Activated CD8-positive, alpha-beta memory T cell treated with anti-CD3 and anti-CD28 coated beads, Interleukin-2, amount 50 U/mL, for 4 hours (primary cell): ENCODE data around the gene FAM219A.
"Not testable (repeated sequence)": the region's sequence is repeated elsewhere in the genome, so short reads cannot be mapped to it uniquely, and the experiment has no call there.

Experiments used
- DNase-seq: peaks from one replicate; pipeline ENCODE4 v3.0.0-alpha.2; 2020

FAM219A gene

DNA sequence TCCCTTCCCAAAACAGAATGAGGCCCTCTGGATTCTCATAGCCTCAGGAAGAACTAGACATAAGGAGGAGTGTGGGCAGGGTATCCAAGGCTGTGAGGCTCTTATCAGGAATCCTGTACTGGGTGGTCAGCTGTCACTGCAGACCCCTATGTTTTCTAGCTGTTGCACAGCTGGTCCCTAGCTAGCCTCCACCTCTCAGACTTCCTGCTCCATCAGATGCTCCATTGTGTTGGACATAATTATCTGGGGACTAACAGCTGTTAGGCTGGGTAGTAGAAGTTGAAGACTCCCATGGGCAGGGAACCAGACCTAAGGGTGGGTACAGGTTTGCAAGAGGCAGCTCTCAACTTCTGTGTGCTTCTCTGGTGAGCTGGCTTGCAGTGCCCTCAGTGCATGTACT lies 18.4 kb downstream of the FAM219A start:
- no peak for DNase-seq

DNA sequence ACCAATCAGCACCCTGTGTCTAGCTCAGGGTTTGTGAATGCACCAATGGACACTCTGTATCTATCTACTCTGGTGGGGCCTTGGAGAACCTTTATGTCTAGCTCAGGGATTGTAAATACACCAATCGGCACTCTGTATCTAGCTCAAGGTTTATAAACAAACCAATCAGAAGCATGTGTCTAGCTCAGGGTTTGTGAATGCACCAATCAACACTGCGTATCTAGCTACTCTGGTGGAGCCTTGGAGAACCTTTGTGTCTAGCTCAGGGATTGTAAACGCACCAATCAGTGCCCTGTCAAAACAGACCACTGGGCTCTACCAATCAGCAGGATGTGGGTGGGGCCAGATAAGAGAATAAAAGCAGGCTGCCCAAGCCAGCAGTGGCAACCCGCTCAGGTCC lies 19.9 kb downstream of the FAM219A start:
- DNase-seq: not testable (repeated sequence)

DNA sequence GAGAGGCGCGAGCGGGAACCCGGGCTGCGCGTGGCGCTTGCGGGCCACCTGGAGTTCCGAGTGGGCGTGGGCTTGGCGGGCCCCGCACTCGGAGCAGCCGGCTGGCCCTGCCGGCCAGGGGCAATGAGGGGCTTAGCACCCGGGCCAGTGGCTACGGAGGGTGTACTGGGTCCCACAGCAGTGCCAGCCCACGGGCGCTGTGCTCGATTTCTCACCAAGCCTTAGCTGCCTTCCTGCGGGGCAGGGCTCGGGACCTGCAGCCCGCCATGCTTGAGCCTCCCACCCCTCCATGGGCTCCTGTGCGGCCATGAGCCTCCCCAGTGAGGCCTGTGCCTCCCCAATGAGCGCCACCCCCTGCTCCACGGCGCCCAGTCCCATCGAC lies 20.5 kb downstream of the FAM219A start:
- not testable (repeated sequence) for DNase-seq

DNA sequence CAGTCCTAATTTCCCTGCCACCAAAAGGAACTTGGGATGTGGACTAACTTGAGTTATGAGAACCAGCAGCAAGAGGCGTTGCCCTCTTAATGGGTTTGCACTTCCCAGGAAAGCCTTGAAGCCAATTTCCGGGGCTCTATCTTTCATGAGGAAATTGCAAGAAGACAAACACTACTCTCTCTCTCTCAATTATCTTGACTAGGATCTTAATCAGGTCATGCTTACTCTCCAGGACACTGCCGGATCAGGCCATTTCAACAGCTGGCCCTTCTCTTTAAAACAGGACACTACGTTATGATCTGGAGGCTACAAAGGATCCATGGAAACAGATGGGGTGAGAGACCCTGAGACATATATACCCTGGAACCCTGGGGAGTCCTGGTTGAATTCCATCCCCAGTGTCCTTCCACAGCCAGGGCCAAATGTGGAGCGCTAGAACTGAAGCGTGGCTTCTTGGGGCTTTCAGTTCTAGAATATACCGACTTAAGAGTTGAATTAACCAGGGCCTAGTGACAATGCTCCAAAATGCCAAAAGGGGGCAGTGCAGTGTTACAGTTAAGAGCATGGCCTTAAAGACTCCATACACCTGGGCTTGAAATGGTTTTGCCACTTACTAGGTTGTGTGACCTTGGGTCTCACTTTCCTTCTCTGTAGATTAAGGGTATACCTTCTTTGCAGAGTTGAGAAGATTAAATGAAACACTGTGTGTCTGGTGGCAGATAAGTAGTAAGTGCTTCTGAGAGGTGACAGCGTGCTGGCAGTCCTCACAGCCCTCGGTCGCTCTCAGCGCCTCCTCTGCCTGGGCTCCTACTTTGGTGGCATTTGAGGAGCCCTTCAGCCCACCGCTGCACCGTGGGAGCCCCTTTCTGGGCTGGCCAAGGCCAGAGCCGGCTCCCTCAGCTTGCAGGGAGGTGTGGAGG lies 21.1 kb downstream of the FAM219A start:
- DNase-seq: peak; percentile 56

DNA sequence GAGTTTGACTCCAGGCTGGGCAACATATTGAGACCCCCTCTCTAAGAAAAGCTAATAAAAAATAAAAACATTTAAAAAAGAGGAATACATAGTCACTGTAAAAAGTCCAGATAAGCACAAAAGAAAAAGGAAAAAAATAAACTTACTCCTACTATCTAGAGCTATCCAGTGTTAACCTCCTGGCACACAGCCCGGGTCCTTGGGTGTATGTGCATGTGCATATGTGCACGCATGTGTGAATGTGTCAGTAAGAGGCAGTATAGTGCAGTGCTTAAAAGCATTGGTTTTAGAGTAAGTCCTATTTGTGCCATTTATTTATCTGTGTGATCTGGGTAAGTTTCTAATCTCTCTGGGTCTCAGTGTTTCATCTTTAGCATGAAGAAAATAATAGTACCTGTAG lies 26.7 kb downstream of the FAM219A start:
- no peak for DNase-seq

DNA sequence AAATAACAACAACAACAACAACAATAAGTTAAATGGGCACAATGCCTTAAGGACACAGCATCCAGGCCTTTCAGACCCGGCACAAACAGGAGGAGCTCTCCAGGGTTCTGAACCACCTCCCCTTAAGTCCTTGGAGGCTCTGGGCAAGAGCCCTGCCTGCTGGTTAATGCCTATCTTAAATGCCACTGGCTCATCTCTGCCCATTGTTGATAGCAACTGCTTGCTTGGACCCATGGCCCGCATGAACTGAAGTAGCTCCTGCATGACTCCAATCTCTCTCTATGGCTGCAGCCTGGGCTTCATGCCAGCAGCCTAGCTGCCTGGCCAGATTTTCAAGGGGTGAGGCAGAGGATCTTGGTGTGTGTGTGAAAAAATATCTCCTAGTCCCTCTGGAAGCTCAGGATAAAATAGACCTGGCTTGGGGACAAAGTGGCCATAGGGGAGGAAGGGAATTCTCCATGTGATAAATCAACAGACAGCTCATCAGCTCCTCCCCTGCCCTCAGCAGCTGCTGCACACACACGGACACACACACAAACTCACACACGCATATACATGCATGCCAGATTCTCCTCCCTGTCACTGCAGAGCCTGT lies 27.4 kb downstream of the FAM219A start:
- DNase-seq: no peak

DNA sequence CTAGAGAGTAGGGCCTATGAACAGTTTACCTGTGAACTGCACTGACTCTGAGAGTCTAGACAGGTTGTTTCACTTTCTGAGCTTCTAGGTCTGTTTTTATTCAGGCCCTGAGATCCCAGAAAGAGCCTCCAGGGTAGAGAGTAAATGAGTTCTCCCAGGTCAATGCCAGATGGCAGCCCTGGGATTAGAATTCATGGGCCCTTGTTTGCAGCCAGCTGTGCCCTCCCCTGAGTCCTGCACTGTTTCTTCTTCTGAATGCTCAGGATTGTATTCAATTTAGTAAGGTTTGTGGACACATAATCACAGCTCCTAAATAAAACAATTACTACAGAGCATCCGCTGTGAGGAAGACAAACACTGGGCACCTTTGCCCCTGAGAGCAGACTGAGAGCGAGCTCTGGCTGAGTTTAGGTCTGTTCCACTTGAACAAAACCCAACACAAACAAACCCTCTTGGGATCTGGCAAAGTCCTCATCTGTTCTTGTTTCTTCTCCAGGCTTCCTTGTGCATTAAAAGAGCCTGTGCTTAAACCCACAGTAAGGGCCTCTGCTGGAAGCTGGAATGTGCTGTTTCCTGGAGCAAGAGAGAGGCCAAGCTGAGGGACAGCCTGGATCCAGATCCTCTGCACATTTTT lies 29.9 kb downstream of the FAM219A start:
- no peak for DNase-seq

DNA sequence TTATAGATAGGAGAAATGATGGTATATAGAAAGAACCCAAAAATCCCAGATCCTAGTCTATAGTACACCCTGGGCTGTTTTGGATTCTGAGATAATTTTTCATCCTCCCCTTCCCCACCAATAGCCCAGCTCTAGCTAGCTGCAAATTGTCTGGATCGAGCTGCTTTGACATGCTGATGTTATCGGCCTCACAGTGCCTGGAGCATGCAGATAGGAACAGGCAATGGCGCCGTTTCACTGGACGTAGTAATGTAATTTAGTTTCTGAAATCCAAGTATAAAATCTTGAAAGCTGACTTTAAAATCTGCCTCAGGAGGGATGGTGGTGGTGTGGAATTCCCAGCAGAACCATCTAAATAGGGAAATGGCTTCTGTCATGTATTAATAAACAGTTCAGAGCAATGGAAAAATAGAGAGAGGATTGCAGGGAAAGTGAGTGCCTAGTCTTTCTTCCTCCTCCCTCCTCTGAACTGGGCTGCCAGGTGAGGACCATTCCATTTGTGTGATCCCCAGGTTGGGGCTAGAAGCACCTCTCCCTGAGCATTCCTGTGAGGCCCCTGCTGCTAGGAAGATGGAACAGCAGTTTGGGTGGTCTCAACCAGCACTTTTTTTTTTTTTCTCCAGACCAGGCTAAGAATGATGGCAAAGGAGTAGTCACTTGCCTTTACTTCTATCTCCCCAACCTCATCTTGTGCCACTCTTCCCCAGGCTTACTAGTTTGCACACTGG lies 31.9 kb downstream of the FAM219A start:
- DNase-seq: no peak

DNA sequence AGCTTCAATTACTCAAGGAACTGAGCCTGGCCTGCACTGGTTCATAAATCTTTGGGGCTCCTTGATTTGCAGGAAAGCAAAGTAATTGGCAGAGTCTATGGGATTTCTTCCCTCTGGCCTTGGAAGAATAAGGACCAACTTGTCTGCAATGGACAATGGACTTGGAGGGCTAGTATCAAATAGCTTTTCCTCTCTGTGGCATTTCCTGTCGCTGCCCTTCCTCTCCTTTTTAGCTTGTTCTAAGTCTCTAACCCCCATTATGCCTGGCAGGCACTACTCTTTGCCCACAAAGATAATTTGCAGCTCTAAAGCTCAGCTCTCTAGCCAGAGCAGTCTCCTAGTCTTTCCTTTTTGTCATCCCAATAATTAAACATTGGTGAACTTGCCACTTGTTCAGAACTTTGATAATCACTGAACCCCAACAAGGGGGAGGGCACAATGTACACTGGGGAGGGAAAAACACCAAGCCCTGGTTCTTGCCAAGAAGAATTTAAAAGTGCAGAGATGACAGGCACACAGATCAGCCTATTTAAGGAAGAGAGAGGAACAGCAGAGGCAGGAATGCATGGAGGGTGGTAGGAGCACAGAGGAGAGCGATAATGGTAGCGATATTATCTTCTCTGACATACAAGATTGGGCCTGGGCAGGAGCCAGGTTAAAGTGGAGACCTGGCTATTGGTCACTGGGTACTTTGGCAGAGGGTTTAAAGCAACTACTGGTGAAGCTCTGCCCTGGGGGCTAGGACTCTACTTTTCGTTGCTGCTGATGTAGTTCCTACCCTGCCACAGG lies 38.5 kb downstream of the FAM219A start:
- DNase-seq: no peak

DNA sequence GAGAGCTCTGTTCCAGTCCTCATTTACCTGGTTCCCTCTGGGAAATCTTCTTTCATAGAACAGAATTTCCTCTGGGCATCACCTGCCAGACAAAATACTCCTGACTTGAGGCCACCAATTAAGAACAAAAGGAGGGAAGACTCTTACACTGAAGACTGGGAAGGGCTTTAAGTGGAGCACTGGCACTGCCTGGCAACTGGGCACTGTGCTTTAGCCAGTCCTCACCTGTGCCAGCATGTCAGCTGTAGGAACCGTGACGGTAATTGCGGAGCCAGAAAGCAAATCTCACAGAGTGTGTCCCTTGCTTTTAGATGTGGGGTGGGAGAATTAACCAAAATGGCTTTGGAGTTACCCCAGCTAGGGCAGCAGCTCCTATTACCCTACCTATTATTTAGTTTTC lies 40.6 kb downstream of the FAM219A start:
- no peak for DNase-seq

DNA sequence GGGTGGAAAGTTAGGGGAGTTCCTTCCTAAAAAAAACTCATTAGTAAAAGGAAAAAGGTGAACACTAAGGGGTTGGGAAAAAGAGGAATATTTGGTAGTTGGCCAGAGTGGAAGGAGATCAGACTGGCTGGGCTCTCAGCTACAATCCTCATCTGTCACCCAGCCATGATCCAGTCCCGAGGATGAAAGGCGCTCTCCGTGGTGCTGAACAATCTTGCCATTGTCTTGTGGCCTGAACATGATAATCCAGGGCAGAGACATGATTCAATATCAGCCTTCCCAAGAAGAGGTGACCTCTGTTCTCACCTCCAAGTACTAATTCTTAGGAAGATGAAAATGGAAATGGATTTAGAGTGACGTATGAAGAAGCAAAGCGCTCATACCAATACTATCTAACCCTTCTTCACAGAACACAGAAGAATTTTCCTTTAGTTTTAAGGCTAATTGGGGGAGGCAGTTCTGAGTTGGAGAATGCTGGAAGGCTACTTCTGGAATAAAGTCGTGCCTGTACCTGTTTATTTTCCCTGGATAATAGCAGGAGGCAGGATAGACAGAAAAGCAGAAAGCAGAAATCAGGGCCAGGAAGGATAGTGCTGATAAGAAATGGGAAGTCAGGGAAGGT lies 45.0 kb downstream of the FAM219A start:
- DNase-seq: no peak

DNA sequence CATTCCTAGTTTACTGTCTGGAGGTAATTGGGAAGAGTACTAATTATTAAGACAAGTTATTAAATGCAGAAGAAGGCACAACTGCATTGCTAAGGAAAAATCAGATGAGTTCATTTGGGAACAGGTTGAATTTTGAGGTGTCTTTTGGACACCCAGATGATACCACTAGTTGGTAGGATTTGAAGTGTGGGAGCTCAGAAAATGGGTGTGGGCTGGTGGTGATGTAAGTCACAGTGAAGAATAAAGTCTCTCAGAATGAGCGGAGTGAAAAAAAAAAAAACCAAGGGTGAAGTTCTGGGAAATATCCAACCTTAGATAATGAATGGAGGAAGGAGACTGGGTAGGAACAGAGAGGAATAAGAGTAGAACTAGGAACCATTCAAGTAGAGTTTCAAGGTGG lies 46.0 kb downstream of the FAM219A start:
- no peak for DNase-seq

DNA sequence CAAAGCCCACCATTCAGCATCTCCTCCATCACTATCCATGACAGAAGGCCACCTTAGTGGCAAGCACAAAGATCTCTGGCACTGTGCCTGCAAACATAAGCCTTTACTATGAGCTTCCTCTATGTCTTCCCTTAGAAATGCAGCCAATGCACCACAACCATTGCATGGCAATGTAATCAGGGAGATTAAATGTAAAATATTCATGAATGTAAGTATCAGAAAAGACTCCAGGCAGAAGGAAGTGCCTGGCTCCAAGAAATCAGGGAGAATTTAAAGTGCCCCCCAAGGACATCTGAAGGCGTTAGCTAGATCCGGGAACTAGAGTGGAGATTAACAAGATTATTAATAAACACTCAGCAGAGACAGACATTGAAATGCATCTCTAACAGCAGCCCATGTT lies 49.2 kb downstream of the FAM219A start:
- DNase-seq: no peak

DNA sequence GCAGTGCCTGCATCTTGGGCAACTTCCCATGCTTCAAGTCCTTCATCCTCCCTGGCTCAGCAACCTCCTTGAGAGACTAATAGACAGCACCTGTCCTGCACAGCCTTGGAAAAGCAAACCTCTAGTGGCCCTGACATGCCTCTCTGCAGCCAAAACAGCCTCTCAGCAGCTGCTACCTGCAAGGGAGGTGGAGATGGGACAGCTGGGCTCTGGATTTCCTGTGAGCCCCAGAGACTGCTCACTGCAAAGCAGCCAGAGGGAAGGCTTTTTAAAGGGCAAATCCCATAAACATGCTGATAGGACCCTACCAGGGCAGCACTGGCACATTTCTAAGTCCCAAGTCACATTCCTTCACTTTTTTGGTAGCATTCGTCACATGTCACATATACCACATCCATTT lies 50.2 kb downstream of the FAM219A start:
- DNase-seq: no peak

DNA sequence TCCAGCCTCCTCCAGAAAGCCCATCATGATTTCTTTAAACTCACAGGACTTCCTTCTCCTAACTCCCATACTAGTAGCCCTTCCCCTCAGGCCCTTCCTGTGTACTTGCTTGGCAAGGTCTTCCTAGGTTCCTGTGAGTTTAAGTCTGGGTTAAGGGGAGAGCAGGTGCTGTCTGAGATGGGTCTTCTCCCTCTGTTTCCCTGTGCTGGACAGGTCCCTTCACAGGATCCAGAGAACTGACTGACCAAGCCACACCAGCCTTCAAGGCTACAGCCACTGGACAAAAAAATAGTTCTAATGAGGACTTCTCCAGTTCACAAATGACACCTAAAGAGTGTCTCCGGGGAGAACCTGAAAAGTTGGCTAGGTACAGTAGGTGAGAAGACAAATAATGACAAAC lies 52.2 kb downstream of the FAM219A start:
- no peak for DNase-seq

DNA sequence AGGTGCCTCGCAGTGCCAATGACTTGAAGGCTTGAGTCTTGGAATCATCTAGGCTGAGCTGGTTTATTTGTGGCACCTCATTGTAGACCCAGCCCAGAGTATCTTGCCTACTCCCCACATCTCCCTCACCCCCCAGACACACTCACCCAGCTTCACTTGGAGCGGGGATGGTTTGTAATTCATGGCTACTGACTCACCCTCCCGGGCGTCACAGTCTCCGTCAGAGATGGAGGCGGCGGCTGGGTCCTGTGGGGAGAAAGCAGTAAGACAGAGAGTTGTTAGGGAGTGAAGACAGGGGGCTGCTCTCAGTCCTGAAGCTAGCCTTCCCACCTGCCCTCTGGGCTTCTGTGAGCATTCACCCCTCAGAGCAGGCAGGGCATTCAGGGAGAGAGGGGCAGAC lies 52.7 kb downstream of the FAM219A start:
- DNase-seq: no peak

DNA sequence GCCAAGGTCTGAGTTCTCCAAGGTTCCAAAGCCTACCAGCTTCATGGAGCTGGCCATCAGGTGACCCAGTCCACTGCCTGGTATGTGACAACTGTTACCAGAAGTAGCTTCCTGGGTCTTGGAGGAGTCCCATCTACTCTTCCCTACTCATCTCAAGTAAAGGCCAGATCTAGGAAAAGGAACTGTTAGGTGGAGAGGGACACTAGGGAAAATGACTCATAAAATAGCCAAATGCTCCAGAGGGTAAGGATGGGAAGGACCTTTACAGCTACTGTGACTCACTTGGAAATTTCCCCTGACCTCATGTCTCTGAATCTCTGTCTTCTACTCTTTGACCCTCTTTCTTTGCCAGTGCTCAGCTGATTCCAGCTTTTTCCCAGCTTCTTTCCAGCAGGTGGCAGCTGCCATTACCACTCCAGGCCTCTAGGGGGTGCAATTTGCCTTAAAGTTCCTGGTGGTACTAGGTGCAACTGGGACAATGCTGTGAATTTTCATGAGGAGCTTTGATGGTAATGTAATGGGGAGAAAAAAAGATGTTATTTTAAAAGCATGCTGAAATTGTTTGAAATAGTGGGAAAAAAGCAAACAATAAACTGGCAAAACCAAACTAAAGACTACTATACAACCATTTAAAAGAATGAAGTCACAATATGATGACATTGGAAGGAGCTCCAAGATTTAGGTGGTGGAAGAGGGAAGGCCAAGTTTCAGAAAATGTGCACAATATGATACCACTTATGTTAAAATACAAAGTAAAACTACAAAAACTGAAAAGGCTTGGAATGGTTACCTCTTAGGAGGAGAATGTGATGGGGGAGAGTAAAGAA lies 54.6 kb downstream of the FAM219A start:
- peak; percentile 59 for DNase-seq

DNA sequence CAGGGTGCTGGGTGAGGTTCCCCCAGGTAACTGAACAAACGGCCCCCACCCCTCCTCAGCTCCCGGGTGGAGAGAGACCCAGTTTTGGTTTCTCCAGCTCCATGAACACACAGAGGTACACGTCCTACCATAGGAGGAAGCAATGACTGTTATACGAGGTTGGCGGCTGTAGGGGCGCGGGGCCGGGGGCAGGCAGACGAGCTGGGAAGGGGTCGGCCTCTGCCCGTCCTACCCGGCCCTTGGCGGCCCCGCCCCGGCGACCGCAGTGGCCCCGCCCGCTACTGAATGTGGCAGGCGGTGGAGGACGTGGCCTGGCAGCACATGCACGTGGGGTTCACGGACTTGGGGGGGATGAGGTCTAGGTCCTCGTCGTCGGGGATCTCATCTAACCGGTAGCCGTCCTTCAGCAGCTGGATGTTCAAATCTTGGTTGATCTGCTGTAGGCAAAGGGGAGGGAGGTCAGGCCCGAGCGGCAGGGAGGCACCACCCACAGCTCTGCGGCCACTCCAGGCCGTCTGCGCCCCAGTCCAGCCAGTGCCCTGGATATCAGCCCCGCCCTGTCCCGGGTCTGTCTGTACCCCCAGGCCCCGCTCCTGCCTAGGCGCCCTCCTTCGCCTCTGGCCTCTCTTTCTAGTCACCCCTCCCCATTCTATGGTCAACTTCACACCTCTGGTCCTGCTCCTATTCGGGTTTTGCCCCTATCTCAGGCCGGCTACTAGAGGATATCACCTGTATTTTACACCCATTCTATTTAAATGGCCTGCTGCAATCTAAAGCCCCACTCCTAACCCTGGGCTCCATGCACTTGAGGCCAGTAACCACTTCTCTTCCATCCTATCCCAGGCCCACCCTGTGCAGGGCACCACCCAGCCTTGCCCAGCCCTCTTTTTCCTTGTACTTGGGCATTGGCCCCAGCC lies 57.4 kb downstream of the FAM219A start:
- no peak for DNase-seq

DNA sequence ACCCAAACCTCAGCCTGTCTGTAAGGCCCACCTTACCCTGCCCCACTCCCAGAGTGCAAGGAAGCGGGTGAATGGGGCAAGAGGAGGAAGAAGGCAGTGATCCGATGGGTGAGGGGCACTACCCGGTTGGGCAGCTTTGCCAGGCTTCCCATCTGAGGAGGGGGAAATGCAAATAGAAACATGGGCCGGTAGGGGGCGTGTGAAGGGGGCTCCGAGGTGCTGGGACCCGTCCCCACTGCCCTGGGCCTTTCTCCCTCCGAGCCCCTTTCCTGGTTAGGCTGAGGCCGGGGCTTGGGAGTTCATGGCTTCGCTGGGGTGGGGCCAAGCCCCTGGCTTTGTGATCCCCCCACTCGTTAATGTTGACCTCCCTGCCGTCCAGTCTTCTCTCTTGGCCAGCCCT lies 58.1 kb downstream of the FAM219A start:
- DNase-seq: no peak

DNA sequence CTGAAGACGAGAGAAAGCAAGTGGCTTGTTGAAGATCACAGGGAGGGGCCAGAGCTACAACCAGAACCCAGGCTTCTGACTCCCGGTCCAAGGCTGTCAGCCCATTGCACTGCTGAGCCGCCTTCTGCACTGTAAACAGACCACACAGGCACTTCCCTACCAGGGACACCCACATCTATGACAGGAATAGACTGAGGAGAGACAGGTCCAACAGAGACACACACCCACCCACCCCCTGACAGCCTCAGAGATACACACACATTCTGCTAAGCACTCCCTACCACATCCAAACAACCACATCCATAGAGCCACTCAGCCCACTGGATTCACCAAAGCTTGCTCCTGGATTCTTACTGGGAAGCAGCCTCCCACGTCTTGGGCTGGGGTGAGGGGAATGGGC lies 58.6 kb downstream of the FAM219A start:
- no peak for DNase-seq
